Measurements from ENCODE around the gene ARRDC2.

The ARRDC2 gene

GRCh38 chr19:17968362-17968761 is 39.6 kb upstream of the ARRDC2 start:
- Histone ChIP-seq H4K20me1 (ENCODE audit: low read depth, low read length) (no peaks in the 10 kb centered on the region), H3F3A (ENCODE audit: insufficient read depth) (0 out of 2 replicates have a peak, but pooled peaks cover 3% of the 10 kb centered on the region), H3K4me3 (ENCODE audit: insufficient read depth, low read length, poor library complexity, severe bottlenecking) (no peak overlapping the region), H3K9me2 (replicated peaks; ENCODE audit: insufficient read depth, low read length) (no peaks in the 10 kb centered on the region), H3K27ac (ENCODE audit: low read depth, low read length) (no peak overlapping the region), H3K27me3 (ENCODE audit: low read length) (no peaks in the 10 kb centered on the region), H3K4me2 (ENCODE audit: low read depth, low read length, poor library complexity, severe bottlenecking) (no peak overlapping the region), H3K9me3 (ENCODE audit: insufficient read depth, low read length) (no peaks in the 10 kb centered on the region), H2AFZ (ENCODE audit: low read depth, low read length, severe bottlenecking) (no peak overlapping the region), H3K36me3 (ENCODE audit: low read length) (no peaks in the 10 kb centered on the region), H3K79me2 (ENCODE audit: insufficient read depth, low read length) (no peaks in the 10 kb centered on the region), H3K9ac (ENCODE audit: low read length) (no peak overlapping the region)
- no peak for TF ChIP-seq CTCF (IDR thresholded peaks at IDR 0.05; ENCODE audit: insufficient read depth, low read length, poor library complexity, severe bottlenecking)
- no peak for TF ChIP-seq EZH2phosphoT487 (conservative IDR thresholded peaks at IDR 0.05; ENCODE audit: low read length)

GRCh38 chr19:17969096-17969792 is 38.7 kb upstream of the ARRDC2 start:
- H3K27me3 ChIP-seq (ENCODE audit: low read length) = no peaks in the 10 kb centered on the region
- no peak overlapping the region for H3K4me2 ChIP-seq (ENCODE audit: low read depth, low read length, poor library complexity, severe bottlenecking)

GRCh38 chr19:17972230-17972629 is 35.7 kb upstream of the ARRDC2 start:
- no peak overlapping the region for H2AFZ ChIP-seq (ENCODE audit: low read depth, low read length, severe bottlenecking)
- H3K27me3 ChIP-seq (ENCODE audit: low read length) = no peaks in the 10 kb centered on the region
- H4K20me1 ChIP-seq (ENCODE audit: low read depth, low read length) = no peaks in the 10 kb centered on the region
- 0 out of 2 replicates have a peak, but pooled peaks cover 3% of the 10 kb centered on the region for H3F3A ChIP-seq (ENCODE audit: insufficient read depth)
- H3K9me2 ChIP-seq (replicated peaks; ENCODE audit: insufficient read depth, low read length) = no peaks in the 10 kb centered on the region
- no peaks in the 10 kb centered on the region for H3K9me3 ChIP-seq (ENCODE audit: insufficient read depth, low read length)
- no peak overlapping the region for H3K4me3 ChIP-seq (ENCODE audit: insufficient read depth, low read length, poor library complexity, severe bottlenecking)
- H3K27ac ChIP-seq (ENCODE audit: low read depth, low read length) = no peak overlapping the region
- no peak overlapping the region for H3K4me2 ChIP-seq (ENCODE audit: low read depth, low read length, poor library complexity, severe bottlenecking)
- no peaks in the 10 kb centered on the region for H3K36me3 ChIP-seq (ENCODE audit: low read length)
- H3K9ac ChIP-seq (ENCODE audit: low read length) = no peak overlapping the region
- no peak for TF ChIP-seq EZH2phosphoT487 (conservative IDR thresholded peaks at IDR 0.05; ENCODE audit: low read length)
- no peak for TF ChIP-seq CTCF (IDR thresholded peaks at IDR 0.05; ENCODE audit: insufficient read depth, low read length, poor library complexity, severe bottlenecking)
- no peaks in the 10 kb centered on the region for H3K79me2 ChIP-seq (ENCODE audit: insufficient read depth, low read length)

More at GRCh38 chr19:17969096-17969792, 38.7 kb upstream of the ARRDC2 start:
- H3K27ac ChIP-seq (ENCODE audit: low read depth, low read length) = no peak overlapping the region
- TF ChIP-seq CTCF (IDR thresholded peaks at IDR 0.05; ENCODE audit: insufficient read depth, low read length, poor library complexity, severe bottlenecking) (no peak), EZH2phosphoT487 (conservative IDR thresholded peaks at IDR 0.05; ENCODE audit: low read length) (no peak)
- H2AFZ ChIP-seq (ENCODE audit: low read depth, low read length, severe bottlenecking) = no peak overlapping the region
- 0 out of 2 replicates have a peak, but pooled peaks cover 3% of the 10 kb centered on the region for H3F3A ChIP-seq (ENCODE audit: insufficient read depth)
- H3K9ac ChIP-seq (ENCODE audit: low read length) = no peak overlapping the region
- H3K9me2 ChIP-seq (replicated peaks; ENCODE audit: insufficient read depth, low read length) = no peaks in the 10 kb centered on the region
- H3K79me2 ChIP-seq (ENCODE audit: insufficient read depth, low read length) = no peaks in the 10 kb centered on the region
- no peaks in the 10 kb centered on the region for H3K36me3 ChIP-seq (ENCODE audit: low read length)
- H3K4me3 ChIP-seq (ENCODE audit: insufficient read depth, low read length, poor library complexity, severe bottlenecking) = no peak overlapping the region
- H3K9me3 ChIP-seq (ENCODE audit: insufficient read depth, low read length) = no peaks in the 10 kb centered on the region
- H4K20me1 ChIP-seq (ENCODE audit: low read depth, low read length) = no peaks in the 10 kb centered on the region

Data from SU-DHL-6 (cell line).